HEK293 (cell line): ENCODE measurements around the gene BTBD7.

Experiments used
- BCL11A ChIP-seq: fragments of 450-650 bp; formaldehyde crosslinking; IDR thresholded peaks from 2 replicates; pipeline ENCODE4 v1.5.1; 2016; ENCODE audit warnings: low read depth, missing biosample characterization, missing genetic modification characterization
- ZNF350 ChIP-seq: fragments of 450-650 bp; formaldehyde crosslinking; IDR thresholded peaks from 2 replicates; pipeline ENCODE4 v1.5.0; 2017; ENCODE audit warnings: missing biosample characterization, mild to moderate bottlenecking, missing genetic modification characterization
- ZNF707 ChIP-seq: fragments of 450-650 bp; formaldehyde crosslinking; IDR thresholded peaks from 2 replicates; pipeline ENCODE4 v1.5.1; 2016; ENCODE audit warnings: missing biosample characterization, missing genetic modification characterization
- TF ChIP-seq, protein P1 (sequence below): fragments of 450-650 bp; formaldehyde crosslinking; IDR thresholded peaks from 2 replicates; pipeline ENCODE4 v1.5.1; 2016; ENCODE audit warnings: missing biosample characterization, missing genetic modification characterization, low read depth
- TF ChIP-seq, protein P2 (sequence below): fragments of 450-650 bp; formaldehyde crosslinking; IDR thresholded peaks from 2 replicates; pipeline ENCODE4 v1.5.1; 2016; ENCODE audit warnings: missing biosample characterization, missing genetic modification characterization
- TF ChIP-seq, protein P3 (sequence below): fragments of 450-650 bp; formaldehyde crosslinking; IDR thresholded peaks from 2 replicates; pipeline ENCODE4 v1.5.1; 2016; ENCODE audit warnings: missing biosample characterization, missing genetic modification characterization

DNA sequence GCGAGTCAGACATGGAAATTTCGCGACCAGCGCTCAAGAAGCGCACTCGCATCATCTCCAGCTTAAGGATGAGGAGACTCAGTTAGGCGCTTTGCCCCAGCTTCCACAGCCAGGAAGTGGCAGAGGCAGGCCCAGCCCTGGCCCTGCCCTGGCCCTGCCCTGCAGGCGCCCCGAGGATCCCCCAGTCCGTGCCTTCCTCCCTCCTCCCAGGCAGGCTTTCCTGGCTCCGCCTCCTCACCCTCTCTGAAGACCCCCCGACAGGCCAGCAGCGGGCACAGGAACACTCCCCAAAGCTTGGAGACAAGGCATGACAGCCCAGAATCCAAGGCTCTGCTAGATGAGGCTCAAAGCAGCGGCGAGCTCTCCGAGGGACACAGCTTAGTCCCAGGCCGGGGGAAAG is 100.7 kb downstream of the BTBD7 start:
- TF ChIP-seq, protein P1, sequence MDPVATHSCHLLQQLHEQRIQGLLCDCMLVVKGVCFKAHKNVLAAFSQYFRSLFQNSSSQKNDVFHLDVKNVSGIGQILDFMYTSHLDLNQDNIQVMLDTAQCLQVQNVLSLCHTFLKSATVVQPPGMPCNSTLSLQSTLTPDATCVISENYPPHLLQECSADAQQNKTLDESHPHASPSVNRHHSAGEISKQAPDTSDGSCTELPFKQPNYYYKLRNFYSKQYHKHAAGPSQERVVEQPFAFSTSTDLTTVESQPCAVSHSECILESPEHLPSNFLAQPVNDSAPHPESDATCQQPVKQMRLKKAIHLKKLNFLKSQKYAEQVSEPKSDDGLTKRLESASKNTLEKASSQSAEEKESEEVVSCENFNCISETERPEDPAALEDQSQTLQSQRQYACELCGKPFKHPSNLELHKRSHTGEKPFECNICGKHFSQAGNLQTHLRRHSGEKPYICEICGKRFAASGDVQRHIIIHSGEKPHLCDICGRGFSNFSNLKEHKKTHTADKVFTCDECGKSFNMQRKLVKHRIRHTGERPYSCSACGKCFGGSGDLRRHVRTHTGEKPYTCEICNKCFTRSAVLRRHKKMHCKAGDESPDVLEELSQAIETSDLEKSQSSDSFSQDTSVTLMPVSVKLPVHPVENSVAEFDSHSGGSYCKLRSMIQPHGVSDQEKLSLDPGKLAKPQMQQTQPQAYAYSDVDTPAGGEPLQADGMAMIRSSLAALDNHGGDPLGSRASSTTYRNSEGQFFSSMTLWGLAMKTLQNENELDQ = no peak
- TF ChIP-seq BCL11A (tag by site-specific recombination) (no peak), ZNF707 (no peak), ZNF350 (no peak)
- TF ChIP-seq, protein P2, sequence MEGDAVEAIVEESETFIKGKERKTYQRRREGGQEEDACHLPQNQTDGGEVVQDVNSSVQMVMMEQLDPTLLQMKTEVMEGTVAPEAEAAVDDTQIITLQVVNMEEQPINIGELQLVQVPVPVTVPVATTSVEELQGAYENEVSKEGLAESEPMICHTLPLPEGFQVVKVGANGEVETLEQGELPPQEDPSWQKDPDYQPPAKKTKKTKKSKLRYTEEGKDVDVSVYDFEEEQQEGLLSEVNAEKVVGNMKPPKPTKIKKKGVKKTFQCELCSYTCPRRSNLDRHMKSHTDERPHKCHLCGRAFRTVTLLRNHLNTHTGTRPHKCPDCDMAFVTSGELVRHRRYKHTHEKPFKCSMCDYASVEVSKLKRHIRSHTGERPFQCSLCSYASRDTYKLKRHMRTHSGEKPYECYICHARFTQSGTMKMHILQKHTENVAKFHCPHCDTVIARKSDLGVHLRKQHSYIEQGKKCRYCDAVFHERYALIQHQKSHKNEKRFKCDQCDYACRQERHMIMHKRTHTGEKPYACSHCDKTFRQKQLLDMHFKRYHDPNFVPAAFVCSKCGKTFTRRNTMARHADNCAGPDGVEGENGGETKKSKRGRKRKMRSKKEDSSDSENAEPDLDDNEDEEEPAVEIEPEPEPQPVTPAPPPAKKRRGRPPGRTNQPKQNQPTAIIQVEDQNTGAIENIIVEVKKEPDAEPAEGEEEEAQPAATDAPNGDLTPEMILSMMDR (tag by site-specific recombination) = no peak
- TF ChIP-seq, protein P3, sequence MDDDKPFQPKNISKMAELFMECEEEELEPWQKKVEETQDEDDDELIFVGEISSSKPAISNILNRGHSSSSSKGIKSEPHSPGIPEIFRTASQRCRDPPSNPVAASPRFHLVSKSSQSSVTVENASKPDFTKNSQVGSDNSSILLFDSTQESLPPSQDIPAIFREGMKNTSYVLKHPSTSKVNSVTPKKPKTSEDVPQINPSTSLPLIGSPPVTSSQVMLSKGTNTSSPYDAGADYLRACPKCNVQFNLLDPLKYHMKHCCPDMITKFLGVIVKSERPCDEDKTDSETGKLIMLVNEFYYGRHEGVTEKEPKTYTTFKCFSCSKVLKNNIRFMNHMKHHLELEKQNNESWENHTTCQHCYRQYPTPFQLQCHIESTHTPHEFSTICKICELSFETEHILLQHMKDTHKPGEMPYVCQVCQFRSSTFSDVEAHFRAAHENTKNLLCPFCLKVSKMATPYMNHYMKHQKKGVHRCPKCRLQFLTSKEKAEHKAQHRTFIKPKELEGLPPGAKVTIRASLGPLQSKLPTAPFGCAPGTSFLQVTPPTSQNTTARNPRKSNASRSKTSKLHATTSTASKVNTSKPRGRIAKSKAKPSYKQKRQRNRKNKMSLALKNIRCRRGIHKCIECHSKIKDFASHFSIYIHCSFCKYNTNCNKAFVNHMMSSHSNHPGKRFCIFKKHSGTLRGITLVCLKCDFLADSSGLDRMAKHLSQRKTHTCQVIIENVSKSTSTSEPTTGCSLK (tag by site-specific recombination) = no peak
